Neural cell (in vitro differentiated cells): ENCODE measurements around the gene LRRC36. TPM values are rescaled to one million over a fixed set of nuclear protein-coding genes. Genes with fewer than 3 reads are reported as not detected.

Experiments used
- H2AFZ ChIP-seq: fragments of 200-600, 300-800 bp; sonication (generic), shearing (Covaris generic); 2 replicates; pipeline ENCODE4 v1.6.0; 2014; ENCODE audit warnings: low read depth, mild to moderate bottlenecking, antibody characterized with exemption, low read length, moderate library complexity
- H3F3A ChIP-seq: fragments of 200-600 bp; shearing (Covaris generic); 2 replicates; pipeline ENCODE4 v1.6.1; 2016; ENCODE audit warnings: mild to moderate bottlenecking, moderate library complexity, mixed read lengths, antibody characterized with exemption, low read length; ENCODE audit not compliant: insufficient read depth, poor library complexity, severe bottlenecking
- H3K27ac ChIP-seq: fragments of 200-600, 300-800 bp; sonication (generic), shearing (Covaris generic); 2 replicates; pipeline ENCODE4 v1.5.1; 2014; ENCODE audit warnings: mild to moderate bottlenecking, low read length, moderate library complexity
- H3K27me3 ChIP-seq: fragments of 300-800, 200-600 bp; sonication (generic), shearing (Covaris generic); 2 replicates; pipeline ENCODE4 v1.6.0; 2014; ENCODE audit warnings: mild to moderate bottlenecking, low read depth, low read length, moderate library complexity; ENCODE audit not compliant: insufficient read depth
- H3K36me3 ChIP-seq: fragments of 300-800, 200-600 bp; sonication (generic), shearing (Covaris generic); 2 replicates; pipeline ENCODE4 v1.5.1; 2014; ENCODE audit warnings: mild to moderate bottlenecking, antibody characterized with exemption, low read length, moderate library complexity; ENCODE audit not compliant: insufficient read depth
- H3K4me2 ChIP-seq: fragments of 300-800, 200-600 bp; sonication (generic), shearing (Covaris generic); 2 replicates; pipeline ENCODE4 v1.6.0; 2014; ENCODE audit warnings: mild to moderate bottlenecking, low read length
- H3K4me3 ChIP-seq: fragments of 300-800, 200-600 bp; sonication (generic), shearing (Covaris generic); 2 replicates; pipeline ENCODE4 v1.5.1; 2014; ENCODE audit warnings: mild to moderate bottlenecking, low read length, moderate library complexity
- H3K79me2 ChIP-seq: fragments of 200-600 bp; shearing (Covaris generic); replicated peaks from 2 replicates; pipeline ENCODE4 v1.6.0; 2014; ENCODE audit warnings: mild to moderate bottlenecking, low read length, moderate library complexity; ENCODE audit not compliant: insufficient read depth
- H3K9ac ChIP-seq: fragments of 300-800, 200-600 bp; sonication (generic), shearing (Covaris generic); 2 replicates; pipeline ENCODE4 v1.6.1; 2016; ENCODE audit warnings: mild to moderate bottlenecking, low read length, mixed read lengths
- H3K9me2 ChIP-seq: fragments of 200-600 bp; shearing (Covaris generic); 2 replicates; pipeline ENCODE4 v1.6.1; 2016; ENCODE audit warnings: mild to moderate bottlenecking, low read length, mixed read lengths; ENCODE audit not compliant: insufficient read depth
- H3K9me3 ChIP-seq: fragments of 200-600, 300-800 bp; sonication (generic), shearing (Covaris generic); 2 replicates; pipeline ENCODE4 v1.6.1; 2016; ENCODE audit warnings: mild to moderate bottlenecking, mixed run types, low read length, moderate library complexity, mixed read lengths
- H4K20me1 ChIP-seq: fragments of 200-600 bp; shearing (Covaris generic); 2 replicates; pipeline ENCODE4 v1.6.1; 2016; ENCODE audit warnings: mild to moderate bottlenecking, mixed run types; ENCODE audit not compliant: insufficient read depth
- EP300 ChIP-seq: fragments of 450-650 bp; conservative IDR thresholded peaks from 2 replicates; pipeline ENCODE4 v1.6.1; 2014; ENCODE audit warnings: antibody characterized with exemption, mild to moderate bottlenecking, moderate library complexity; ENCODE audit not compliant: poor library complexity, severe bottlenecking
- EZH2 ChIP-seq: fragments of 200-600, 300-800 bp; shearing (Covaris generic), sonication (generic); IDR thresholded peaks from 2 replicates; pipeline ENCODE4 v1.6.1; 2014; ENCODE audit warnings: antibody characterized with exemption, low read length, borderline replicate concordance, mild to moderate bottlenecking; ENCODE audit not compliant: insufficient read depth, poor library complexity, severe bottlenecking
- MXI1 ChIP-seq: fragments of 450-650 bp; conservative IDR thresholded peaks from 2 replicates; pipeline ENCODE4 v1.6.1; 2014; ENCODE audit warnings: antibody characterized with exemption, mild to moderate bottlenecking; ENCODE audit not compliant: poor library complexity, severe bottlenecking
- POLR2AphosphoS5 ChIP-seq: IDR thresholded peaks from 2 replicates; pipeline ENCODE4 v1.6.1; 2012
- RAD21 ChIP-seq: fragments of 450-650 bp; conservative IDR thresholded peaks from 2 replicates; pipeline ENCODE4 v1.6.1; 2014; ENCODE audit warnings: antibody characterized with exemption, mild to moderate bottlenecking, moderate library complexity
- REST ChIP-seq: IDR thresholded peaks from 2 replicates; pipeline ENCODE4 v1.6.1; 2012; ENCODE audit warnings: borderline replicate concordance
- SMC3 ChIP-seq: fragments of 450-650 bp; conservative IDR thresholded peaks from 2 replicates; pipeline ENCODE4 v1.6.1; 2014; ENCODE audit warnings: antibody characterized with exemption, mild to moderate bottlenecking, moderate library complexity; ENCODE audit not compliant: poor library complexity
- TAF1 ChIP-seq: IDR thresholded peaks from 2 replicates; pipeline ENCODE4 v1.6.1; 2012; ENCODE audit warnings: low read depth
- polyA plus RNA-seq: library from polyadenylated mRNA; depleted of rRNA; stranded (reverse); fragments of >200 nt; gene quantifications from 2 replicates; pipeline ENCODE4 v1.2.3, GENCODE V29; 2014
- TF ChIP-seq, protein P1 (sequence below): fragments of 450-650 bp; IDR thresholded peaks from 2 replicates; pipeline ENCODE4 v1.5.1; 2014; ENCODE audit warnings: antibody characterized with exemption, mild to moderate bottlenecking, moderate library complexity; ENCODE audit not compliant: poor library complexity, severe bottlenecking

Gene LRRC36
- polyA plus RNA-seq, 1 donor from 2014 or later, result 1.6 TPM

DNA sequence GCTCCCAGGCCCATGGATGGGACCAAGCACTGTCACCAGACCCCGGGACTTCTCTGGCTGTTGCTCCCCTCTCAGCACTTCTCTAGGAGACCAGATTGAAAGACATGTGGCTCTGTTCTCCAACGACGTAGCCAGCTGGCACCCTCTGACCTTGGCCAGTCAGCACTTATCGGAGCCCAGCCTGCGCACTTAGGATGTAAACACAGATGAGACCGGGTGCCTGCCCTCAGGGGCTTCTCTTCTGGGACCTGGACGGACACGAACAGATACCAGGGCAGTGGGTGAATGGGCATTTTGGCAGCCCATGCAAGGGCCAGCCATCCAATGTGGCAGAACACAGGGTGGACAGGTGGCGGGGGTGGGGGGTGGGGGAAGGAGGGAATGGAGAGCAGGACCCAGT, 83.0 kb downstream of the LRRC36 start:
- no peaks in the 10 kb centered on the region for H3F3A ChIP-seq
- TF ChIP-seq EP300 (no peak), POLR2AphosphoS5 (no peak), MXI1 (no peak), SMC3 (no peak), TAF1 (no peak), REST (no peak), EZH2 (no peak), RAD21 (no peak)
- TF ChIP-seq, protein P1, sequence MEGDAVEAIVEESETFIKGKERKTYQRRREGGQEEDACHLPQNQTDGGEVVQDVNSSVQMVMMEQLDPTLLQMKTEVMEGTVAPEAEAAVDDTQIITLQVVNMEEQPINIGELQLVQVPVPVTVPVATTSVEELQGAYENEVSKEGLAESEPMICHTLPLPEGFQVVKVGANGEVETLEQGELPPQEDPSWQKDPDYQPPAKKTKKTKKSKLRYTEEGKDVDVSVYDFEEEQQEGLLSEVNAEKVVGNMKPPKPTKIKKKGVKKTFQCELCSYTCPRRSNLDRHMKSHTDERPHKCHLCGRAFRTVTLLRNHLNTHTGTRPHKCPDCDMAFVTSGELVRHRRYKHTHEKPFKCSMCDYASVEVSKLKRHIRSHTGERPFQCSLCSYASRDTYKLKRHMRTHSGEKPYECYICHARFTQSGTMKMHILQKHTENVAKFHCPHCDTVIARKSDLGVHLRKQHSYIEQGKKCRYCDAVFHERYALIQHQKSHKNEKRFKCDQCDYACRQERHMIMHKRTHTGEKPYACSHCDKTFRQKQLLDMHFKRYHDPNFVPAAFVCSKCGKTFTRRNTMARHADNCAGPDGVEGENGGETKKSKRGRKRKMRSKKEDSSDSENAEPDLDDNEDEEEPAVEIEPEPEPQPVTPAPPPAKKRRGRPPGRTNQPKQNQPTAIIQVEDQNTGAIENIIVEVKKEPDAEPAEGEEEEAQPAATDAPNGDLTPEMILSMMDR, result no peak
- no peaks in the 10 kb centered on the region for H3K79me2 ChIP-seq
- no peak overlapping the region for H2AFZ ChIP-seq
- H4K20me1 ChIP-seq, result no peaks in the 10 kb centered on the region
- no peaks in the 10 kb centered on the region for H3K9me2 ChIP-seq
- H3K9me3 ChIP-seq, result no peaks in the 10 kb centered on the region
- no peak overlapping the region for H3K27ac ChIP-seq
- no peaks in the 10 kb centered on the region for H3K36me3 ChIP-seq
- H3K4me3 ChIP-seq, result no peak overlapping the region
- H3K9ac ChIP-seq, result no peak overlapping the region
- H3K4me2 ChIP-seq, result no peak overlapping the region
- H3K27me3 ChIP-seq, result no peaks in the 10 kb centered on the region

DNA sequence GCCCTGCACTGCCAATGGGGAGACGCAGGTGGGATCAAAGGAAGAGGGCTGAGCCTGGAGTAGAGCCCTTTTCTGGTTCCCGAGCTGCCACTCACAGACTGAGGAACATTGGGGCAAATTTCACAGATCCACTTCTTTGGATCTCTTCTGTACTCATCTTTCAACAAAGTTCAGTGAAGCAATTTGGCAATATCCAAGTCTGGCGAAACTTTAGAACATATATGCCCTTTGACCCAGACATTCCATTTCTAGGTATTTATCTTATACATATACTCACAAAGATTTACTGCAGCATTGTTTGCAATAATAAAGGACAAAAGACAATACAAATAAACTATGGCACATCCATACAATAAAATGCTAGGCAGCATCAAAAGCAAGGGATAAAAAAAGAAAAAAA, 84.7 kb downstream of the LRRC36 start:
- Histone ChIP-seq H3K9me3 (no peaks in the 10 kb centered on the region), H3K79me2 (no peaks in the 10 kb centered on the region), H3K27me3 (no peaks in the 10 kb centered on the region), H3K4me2 (no peak overlapping the region), H3F3A (no peaks in the 10 kb centered on the region), H2AFZ (no peak overlapping the region), H3K9me2 (no peaks in the 10 kb centered on the region), H4K20me1 (no peaks in the 10 kb centered on the region), H3K36me3 (no peaks in the 10 kb centered on the region), H3K9ac (no peak overlapping the region), H3K4me3 (no peak overlapping the region), H3K27ac (no peak overlapping the region)
- TF ChIP-seq REST (no peak), POLR2AphosphoS5 (no peak), EP300 (no peak)
